Fibroblast of skin of back (primary cell): Measurements from ENCODE around the gene MAPK12.
"Not testable (repeated sequence)": the region's sequence is repeated elsewhere in the genome, so short reads cannot be mapped to it uniquely, and the experiment has no call there.

ENCODE experiments used
- DNase-seq: peaks from one replicate; pipeline ENCODE4 v3.0.0-alpha.2; 2013

MAPK12 gene

GRCh38 chr22:50281957-50282356 lies 20.5 kb upstream of the MAPK12 start:
- DNase-seq: no peak

GRCh38 chr22:50281384-50281760 lies 19.9 kb upstream of the MAPK12 start:
- no peak for DNase-seq

- no peak for DNase-seq
Measured at GRCh38 chr22:50280708-50281383, 19.4 kb upstream of the MAPK12 start.

GRCh38 chr22:50280022-50280707 lies 18.7 kb upstream of the MAPK12 start:
- DNase-seq: no peak

GRCh38 chr22:50278956-50279619 lies 17.6 kb upstream of the MAPK12 start:
- no peak for DNase-seq

GRCh38 chr22:50278461-50278860 lies 17.0 kb upstream of the MAPK12 start:
- DNase-seq: no peak

- no peak for DNase-seq
Measured at GRCh38 chr22:50277761-50278160, 16.3 kb upstream of the MAPK12 start.

GRCh38 chr22:50276143-50276542 lies 14.7 kb upstream of the MAPK12 start:
- peak; percentile 43 for DNase-seq

GRCh38 chr22:50275181-50276055 lies 13.9 kb upstream of the MAPK12 start:
- no peak for DNase-seq

- no peak for DNase-seq
Measured at GRCh38 chr22:50274771-50275170, 13.3 kb upstream of the MAPK12 start.

- DNase-seq: peak; percentile 54
Measured at GRCh38 chr22:50274311-50274710, 12.8 kb upstream of the MAPK12 start.

GRCh38 chr22:50273781-50274180 lies 12.3 kb upstream of the MAPK12 start:
- DNase-seq: not testable (repeated sequence)

GRCh38 chr22:50273352-50273751 lies 11.9 kb upstream of the MAPK12 start:
- not testable (repeated sequence) for DNase-seq

- DNase-seq: no peak
Measured at GRCh38 chr22:50272044-50272802, 10.7 kb upstream of the MAPK12 start.

- DNase-seq: peak; percentile 64
Measured at GRCh38 chr22:50271519-50271970, 10.1 kb upstream of the MAPK12 start.

- peak; percentile 65 for DNase-seq
Measured at GRCh38 chr22:50270666-50271394, 9.3 kb upstream of the MAPK12 start.

GRCh38 chr22:50269970-50270665 lies 8.6 kb upstream of the MAPK12 start, which contains the start of gene MAPK11:
MAPK11 (minus strand) TSS chr22:50270380; CDS start chr22:50270292, 88 bp downstream.
- peak; percentile 41 for DNase-seq

GRCh38 chr22:50269573-50269969 lies 8.1 kb upstream of the MAPK12 start:
- DNase-seq: no peak

- DNase-seq: no peak
Measured at GRCh38 chr22:50268655-50269113, 7.2 kb upstream of the MAPK12 start.
